ENCODE results near the gene POTED. TPM values are rescaled to one million over a fixed set of nuclear protein-coding genes. Genes with fewer than 3 reads are reported as not detected.

Gene POTED
- total and polyA plus RNA-seq, 9 of the 15 experiments (the other 6 are each of a cell fraction or from before 2014, with no cell fraction given), result not detected

Small RNA genes lying within 50 kb of the gene (microRNA-seq; reads per million reads assigned to microRNA genes)
- not detected for gene MIR3118-1 (ENCODE audit: borderline microRNAs expressed)

Small RNA genes lying within 50 kb of the gene (small RNA-seq; reads per million reads assigned to genes)
- gene AL050303.3 (not detected), gene MIR3118-1 (not detected), gene RNU6-286P (not detected)

Data from K562 (cell line).